WTC11 (cell line): ENCODE data around the gene HLA-DOB. TPM values are rescaled to one million over a fixed set of nuclear protein-coding genes. Genes with fewer than 3 reads are reported as not detected.

Source experiments
- ATAC-seq: fragments of 200-7000 bp; cut with Tn5 transposase; 2 replicates; pipeline ENCODE4 v1.10.0; 2021; ENCODE audit warnings: mild to moderate bottlenecking, moderate library complexity
- CTCF ChIA-PET: fragments of 300-600 bp; sonication (Branson Sonifier 250); formaldehyde crosslinking; loops from one replicate; lab custom pipeline; 2021; ENCODE audit warnings: antibody characterized with exemption; lab: Charles Lee
- POLR2A ChIA-PET: fragments of 350-600 bp; sonication (Branson Sonifier 250); formaldehyde crosslinking; loops from one replicate; lab custom pipeline; 2021; ENCODE audit warnings: antibody characterized with exemption; lab: Charles Lee
- DNase-seq: peaks from one replicate; pipeline ENCODE4 v3.0.0; 2021; ENCODE audit warnings: low spot score
- H3K27ac Mint-ChIP-seq: 2 replicates; pipeline ENCODE4 v1.8.0; 2021; ENCODE audit warnings: mixed read lengths
- H3K27me3 Mint-ChIP-seq: 2 replicates; pipeline ENCODE4 v1.8.0; 2021; ENCODE audit warnings: low read depth, mild to moderate bottlenecking, moderate library complexity, mixed read lengths
- H3K36me3 Mint-ChIP-seq: 2 replicates; pipeline ENCODE4 v1.8.0; 2021; ENCODE audit warnings: mixed read lengths
- H3K4me1 Mint-ChIP-seq: 2 replicates; pipeline ENCODE4 v1.8.0; 2022; ENCODE audit warnings: mixed read lengths
- H3K4me3 Mint-ChIP-seq: 2 replicates; pipeline ENCODE4 v1.8.0; 2021; ENCODE audit warnings: mild to moderate bottlenecking, moderate library complexity, mixed read lengths
- H3K9me3 Mint-ChIP-seq: 2 replicates; pipeline ENCODE4 v1.8.0; 2021; ENCODE audit warnings: mixed read lengths
- CBFB ChIP-seq: sonication (generic); formaldehyde crosslinking; IDR thresholded peaks from 2 replicates; pipeline ENCODE4 v1.8.1; 2022; ENCODE audit warnings: mild to moderate bottlenecking, low read depth, missing genetic modification reagents
- E2F1 ChIP-seq: sonication (generic); formaldehyde crosslinking; IDR thresholded peaks from 2 replicates; pipeline ENCODE4 v1.8.0; 2022; ENCODE audit warnings: mild to moderate bottlenecking, missing genetic modification reagents
- ETV6 ChIP-seq: sonication (generic); formaldehyde crosslinking; IDR thresholded peaks from 2 replicates; pipeline ENCODE4 v1.8.1; 2022; ENCODE audit warnings: mild to moderate bottlenecking, missing genetic modification reagents
- IRF2 ChIP-seq: sonication (generic); formaldehyde crosslinking; IDR thresholded peaks from 2 replicates; pipeline ENCODE4 v1.8.0; 2022; ENCODE audit warnings: low read depth, missing genetic modification reagents, borderline replicate concordance
- ZNF423 ChIP-seq: fragments of 250-450 bp; sonication (Bioruptor Pico); IDR thresholded peaks from 2 replicates; pipeline ENCODE4 v2.1.2; 2022; ENCODE audit warnings: mild to moderate bottlenecking, moderate library complexity
- total RNA-seq: library from RNA; stranded (reverse); gene quantifications from 3 replicates; pipeline ENCODE4 v1.2.3, GENCODE V29; 2021
- TF ChIP-seq, protein P1 (sequence below): fragments of 250-450 bp; sonication (Bioruptor Pico); IDR thresholded peaks from 2 replicates; pipeline ENCODE4 v1.9.0; 2021; ENCODE audit warnings: moderate library complexity, mild to moderate bottlenecking, inconsistent platforms, borderline replicate concordance
- TF ChIP-seq, protein P2 (sequence below): sonication (generic); formaldehyde crosslinking; IDR thresholded peaks from 2 replicates; pipeline ENCODE4 v1.8.0; 2022; ENCODE audit warnings: missing genetic modification reagents
- TF ChIP-seq, protein P3 (sequence below): fragments of 250-450 bp; sonication (Bioruptor Pico); IDR thresholded peaks from 2 replicates; pipeline ENCODE4 v1.9.0; 2021; ENCODE audit warnings: mild to moderate bottlenecking
- TF ChIP-seq, protein P4 (sequence below): fragments of 250-450 bp; sonication (Bioruptor Pico); conservative IDR thresholded peaks from 2 replicates; pipeline ENCODE4 v1.9.0; 2021; ENCODE audit warnings: mild to moderate bottlenecking
- TF ChIP-seq, protein P5 (sequence below): sonication (generic); formaldehyde crosslinking; IDR thresholded peaks from 2 replicates; pipeline ENCODE4 v1.8.1; 2022; ENCODE audit warnings: mild to moderate bottlenecking, missing genetic modification reagents, moderate library complexity, borderline replicate concordance

Gene HLA-DOB
- total RNA-seq, 1 experiment from 2014 or later: 0.15 TPM

DNA sequence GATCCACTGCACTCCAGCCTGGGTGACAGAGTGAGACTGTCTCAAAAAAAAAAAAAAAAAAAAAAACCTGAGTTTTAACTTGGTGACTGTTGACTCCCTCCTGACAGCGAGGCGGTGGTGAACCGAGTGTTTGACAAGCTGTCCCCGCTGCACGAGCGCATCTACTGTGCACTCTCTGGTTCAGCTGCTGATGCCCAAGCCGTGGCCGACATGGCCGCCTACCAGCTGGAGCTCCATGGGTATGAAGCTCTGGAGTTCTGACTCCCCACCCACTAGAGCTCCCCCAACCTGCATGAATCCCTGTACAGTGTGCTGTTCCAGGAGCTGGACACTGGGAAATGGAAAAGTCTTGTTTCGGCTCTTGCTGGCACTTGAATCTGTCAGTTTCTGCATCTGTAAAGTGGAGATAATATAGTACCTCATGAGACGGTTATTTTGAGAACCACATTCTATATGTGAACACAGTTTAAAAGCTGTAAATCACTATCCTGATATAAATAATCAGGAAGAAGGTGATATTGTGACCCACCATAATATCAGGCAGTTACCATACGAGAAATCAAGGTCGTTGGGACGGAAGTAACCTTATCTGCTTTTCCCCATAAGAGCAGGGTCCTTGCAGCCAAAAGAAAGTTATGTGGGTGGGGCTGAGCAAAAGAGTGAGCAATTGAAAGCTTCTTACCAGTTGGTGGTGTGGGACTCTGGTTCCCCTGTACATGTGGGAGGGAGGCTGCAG lies 40.5 kb upstream of the HLA-DOB start:
- H3K4me3 Mint-ChIP-seq: no peak overlapping the region
- POLR2A ChIA-PET: interaction anchor here (0.7 kb wide), 1 partner anchor 960 kb away, joined by 3 read pairs; the partner anchor contains the start of gene EHMT2
- no peak overlapping the region for H3K27ac Mint-ChIP-seq
- ATAC-seq (no peak), DNase-seq (no peak)
- H3K4me1 Mint-ChIP-seq: peaks cover 20% of the 10 kb centered on the region
- no peaks in the 10 kb centered on the region for H3K36me3 Mint-ChIP-seq
- TF ChIP-seq E2F1 (CRISPR knock-in tag): no peak
- TF ChIP-seq, protein P1, sequence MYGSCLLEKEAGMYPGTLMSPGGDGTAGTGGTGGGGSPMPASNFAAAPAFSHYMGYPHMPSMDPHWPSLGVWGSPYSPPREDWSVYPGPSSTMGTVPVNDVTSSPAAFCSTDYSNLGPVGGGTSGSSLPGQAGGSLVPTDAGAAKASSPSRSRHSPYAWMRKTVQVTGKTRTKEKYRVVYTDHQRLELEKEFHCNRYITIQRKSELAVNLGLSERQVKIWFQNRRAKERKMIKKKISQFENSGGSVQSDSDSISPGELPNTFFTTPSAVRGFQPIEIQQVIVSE (CRISPR knock-in tag): no peak
- TF ChIP-seq, protein P2, sequence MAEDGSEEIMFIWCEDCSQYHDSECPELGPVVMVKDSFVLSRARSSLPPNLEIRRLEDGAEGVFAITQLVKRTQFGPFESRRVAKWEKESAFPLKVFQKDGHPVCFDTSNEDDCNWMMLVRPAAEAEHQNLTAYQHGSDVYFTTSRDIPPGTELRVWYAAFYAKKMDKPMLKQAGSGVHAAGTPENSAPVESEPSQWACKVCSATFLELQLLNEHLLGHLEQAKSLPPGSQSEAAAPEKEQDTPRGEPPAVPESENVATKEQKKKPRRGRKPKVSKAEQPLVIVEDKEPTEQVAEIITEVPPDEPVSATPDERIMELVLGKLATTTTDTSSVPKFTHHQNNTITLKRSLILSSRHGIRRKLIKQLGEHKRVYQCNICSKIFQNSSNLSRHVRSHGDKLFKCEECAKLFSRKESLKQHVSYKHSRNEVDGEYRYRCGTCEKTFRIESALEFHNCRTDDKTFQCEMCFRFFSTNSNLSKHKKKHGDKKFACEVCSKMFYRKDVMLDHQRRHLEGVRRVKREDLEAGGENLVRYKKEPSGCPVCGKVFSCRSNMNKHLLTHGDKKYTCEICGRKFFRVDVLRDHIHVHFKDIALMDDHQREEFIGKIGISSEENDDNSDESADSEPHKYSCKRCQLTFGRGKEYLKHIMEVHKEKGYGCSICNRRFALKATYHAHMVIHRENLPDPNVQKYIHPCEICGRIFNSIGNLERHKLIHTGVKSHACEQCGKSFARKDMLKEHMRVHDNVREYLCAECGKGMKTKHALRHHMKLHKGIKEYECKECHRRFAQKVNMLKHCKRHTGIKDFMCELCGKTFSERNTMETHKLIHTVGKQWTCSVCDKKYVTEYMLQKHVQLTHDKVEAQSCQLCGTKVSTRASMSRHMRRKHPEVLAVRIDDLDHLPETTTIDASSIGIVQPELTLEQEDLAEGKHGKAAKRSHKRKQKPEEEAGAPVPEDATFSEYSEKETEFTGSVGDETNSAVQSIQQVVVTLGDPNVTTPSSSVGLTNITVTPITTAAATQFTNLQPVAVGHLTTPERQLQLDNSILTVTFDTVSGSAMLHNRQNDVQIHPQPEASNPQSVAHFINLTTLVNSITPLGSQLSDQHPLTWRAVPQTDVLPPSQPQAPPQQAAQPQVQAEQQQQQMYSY (CRISPR knock-in tag): no peak
- TF ChIP-seq, protein P3, sequence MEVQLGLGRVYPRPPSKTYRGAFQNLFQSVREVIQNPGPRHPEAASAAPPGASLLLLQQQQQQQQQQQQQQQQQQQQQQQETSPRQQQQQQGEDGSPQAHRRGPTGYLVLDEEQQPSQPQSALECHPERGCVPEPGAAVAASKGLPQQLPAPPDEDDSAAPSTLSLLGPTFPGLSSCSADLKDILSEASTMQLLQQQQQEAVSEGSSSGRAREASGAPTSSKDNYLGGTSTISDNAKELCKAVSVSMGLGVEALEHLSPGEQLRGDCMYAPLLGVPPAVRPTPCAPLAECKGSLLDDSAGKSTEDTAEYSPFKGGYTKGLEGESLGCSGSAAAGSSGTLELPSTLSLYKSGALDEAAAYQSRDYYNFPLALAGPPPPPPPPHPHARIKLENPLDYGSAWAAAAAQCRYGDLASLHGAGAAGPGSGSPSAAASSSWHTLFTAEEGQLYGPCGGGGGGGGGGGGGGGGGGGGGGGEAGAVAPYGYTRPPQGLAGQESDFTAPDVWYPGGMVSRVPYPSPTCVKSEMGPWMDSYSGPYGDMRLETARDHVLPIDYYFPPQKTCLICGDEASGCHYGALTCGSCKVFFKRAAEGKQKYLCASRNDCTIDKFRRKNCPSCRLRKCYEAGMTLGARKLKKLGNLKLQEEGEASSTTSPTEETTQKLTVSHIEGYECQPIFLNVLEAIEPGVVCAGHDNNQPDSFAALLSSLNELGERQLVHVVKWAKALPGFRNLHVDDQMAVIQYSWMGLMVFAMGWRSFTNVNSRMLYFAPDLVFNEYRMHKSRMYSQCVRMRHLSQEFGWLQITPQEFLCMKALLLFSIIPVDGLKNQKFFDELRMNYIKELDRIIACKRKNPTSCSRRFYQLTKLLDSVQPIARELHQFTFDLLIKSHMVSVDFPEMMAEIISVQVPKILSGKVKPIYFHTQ (CRISPR knock-in tag): no peak
- no peak for TF ChIP-seq ETV6 (CRISPR knock-in tag)
- no peak for TF ChIP-seq ZNF423 (CRISPR knock-in tag)
- TF ChIP-seq CBFB (CRISPR knock-in tag): no peak
- TF ChIP-seq, protein P4, sequence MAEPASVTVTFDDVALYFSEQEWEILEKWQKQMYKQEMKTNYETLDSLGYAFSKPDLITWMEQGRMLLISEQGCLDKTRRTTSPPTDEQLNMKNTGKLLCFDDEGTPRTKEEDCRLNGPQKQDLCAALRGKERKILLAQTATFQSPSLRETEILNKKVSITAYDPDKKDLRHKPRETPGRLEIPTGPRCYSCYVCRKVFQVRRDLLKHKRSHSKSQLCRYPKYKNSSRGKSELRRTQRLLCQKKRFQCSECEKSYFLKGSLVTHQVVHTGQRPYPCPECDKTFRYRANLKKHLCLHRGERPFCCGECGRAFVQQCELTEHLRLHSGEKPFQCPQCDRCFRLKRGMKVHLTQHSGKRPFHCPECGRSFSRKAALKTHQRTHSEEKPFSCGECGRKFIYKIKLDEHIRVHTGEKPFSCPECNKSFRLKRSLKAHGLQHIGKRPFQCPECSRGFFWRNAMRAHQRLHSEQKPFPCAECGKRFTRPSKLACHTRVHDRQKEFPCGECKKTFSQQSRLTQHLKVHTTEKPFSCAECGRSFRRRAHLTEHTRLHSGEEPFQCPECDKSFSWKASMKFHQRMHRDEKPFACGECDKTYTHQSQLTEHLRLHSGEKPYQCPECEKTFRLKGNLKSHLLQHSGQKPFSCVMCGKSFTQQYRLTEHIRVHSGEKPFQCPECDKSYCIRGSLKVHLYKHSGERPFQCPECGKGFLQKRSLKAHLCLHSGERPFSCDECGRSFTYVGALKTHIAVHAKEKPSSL (CRISPR knock-in tag): no peak
- TF ChIP-seq, protein P5, sequence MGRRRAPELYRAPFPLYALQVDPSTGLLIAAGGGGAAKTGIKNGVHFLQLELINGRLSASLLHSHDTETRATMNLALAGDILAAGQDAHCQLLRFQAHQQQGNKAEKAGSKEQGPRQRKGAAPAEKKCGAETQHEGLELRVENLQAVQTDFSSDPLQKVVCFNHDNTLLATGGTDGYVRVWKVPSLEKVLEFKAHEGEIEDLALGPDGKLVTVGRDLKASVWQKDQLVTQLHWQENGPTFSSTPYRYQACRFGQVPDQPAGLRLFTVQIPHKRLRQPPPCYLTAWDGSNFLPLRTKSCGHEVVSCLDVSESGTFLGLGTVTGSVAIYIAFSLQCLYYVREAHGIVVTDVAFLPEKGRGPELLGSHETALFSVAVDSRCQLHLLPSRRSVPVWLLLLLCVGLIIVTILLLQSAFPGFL (CRISPR knock-in tag): no peak
- TF ChIP-seq IRF2: no peak
- CTCF ChIA-PET: interaction anchor here (0.5 to 9.4 kb wide), 9 partner anchors 11 to 109 kb away, joined by 3 to 291 read pairs (median 3); partner anchors contain the start of genes HLA-DMA and TAP2
- H3K9me3 Mint-ChIP-seq: no peaks in the 10 kb centered on the region
- peaks cover 67% of the 10 kb centered on the region for H3K27me3 Mint-ChIP-seq
